OCI-LY7 (cell line): Measurements from ENCODE around the gene CASTOR2.

Experiments
- CTCF ChIP-seq: fragments of 200-600 bp; sonication (generic); conservative IDR thresholded peaks from 2 replicates; pipeline ENCODE4 v1.5.1; 2014; ENCODE audit warnings: mild to moderate bottlenecking, antibody characterized with exemption, low read length, moderate library complexity, mixed read lengths
- EZH2phosphoT487 ChIP-seq: fragments of 200-600 bp; sonication (generic); IDR thresholded peaks from 2 replicates; pipeline ENCODE4 v1.6.1; 2018; ENCODE audit warnings: low read depth, borderline replicate concordance, mild to moderate bottlenecking, mixed run types, antibody characterized with exemption, low read length, moderate library complexity, mixed read lengths

GRCh38 chr7:75039166-75039565, 74.7 kb downstream of the CASTOR2 start:
- TF ChIP-seq CTCF, result no peak
- no peak for TF ChIP-seq EZH2phosphoT487
